ENCODE measurements around the gene FEV. TPM values are rescaled to one million over a fixed set of nuclear protein-coding genes. Genes with fewer than 3 reads are reported as not detected.

Gene FEV
- total RNA-seq, 1 donor from 2014 or later, result not detected

GRCh38 chr2:218970894-218971293 lies 14.1 kb downstream of the FEV start:
- no peaks in the 10 kb centered on the region for H3K27me3 ChIP-seq
- H3K4me1 ChIP-seq, result no peaks in the 10 kb centered on the region
- H3K9me3 ChIP-seq, result no peaks in the 10 kb centered on the region
- intact Hi-C loops (cut with DNase I), result no loop called here
- H3K36me3 ChIP-seq, result no peaks in the 10 kb centered on the region
- H3K27ac ChIP-seq, result no peak overlapping the region
- H3K4me3 ChIP-seq, result no peak overlapping the region
- no peak for TF ChIP-seq CTCF (IDR thresholded peaks at IDR 0.05)
- DNase-seq (ENCODE audit: low spot score in 2 of 2), result no peak

GRCh38 chr2:218964041-218964771 lies 20.8 kb downstream of the FEV start:
- intact Hi-C loops (cut with DNase I), result no loop called here
- H3K27ac ChIP-seq, result no peak overlapping the region
- no peaks in the 10 kb centered on the region for H3K36me3 ChIP-seq
- DNase-seq (ENCODE audit: low spot score in 2 of 2), result no peak
- no peak overlapping the region for H3K4me3 ChIP-seq
- H3K9me3 ChIP-seq, result no peaks in the 10 kb centered on the region
- no peak for TF ChIP-seq CTCF (IDR thresholded peaks at IDR 0.05)
- H3K4me1 ChIP-seq, result peaks cover 0 to 5% of the 10 kb centered on the region in 2 donors
- peaks cover 34% of the 10 kb centered on the region for H3K27me3 ChIP-seq

- intact Hi-C loops (cut with DNase I), result no loop called here
- no peak for TF ChIP-seq CTCF (IDR thresholded peaks at IDR 0.05)
- Histone ChIP-seq H3K4me3 (no peak overlapping the region), H3K27me3 (peaks cover 34% of the 10 kb centered on the region), H3K4me1 (peaks cover 0 to 5% of the 10 kb centered on the region in 2 donors), H3K36me3 (no peaks in the 10 kb centered on the region), H3K27ac (no peak overlapping the region), H3K9me3 (no peaks in the 10 kb centered on the region)
- no peak for DNase-seq (ENCODE audit: low spot score in 2 of 2)
These were observed 21.4 kb downstream of the FEV start for GRCh38 chr2:218963601-218964000.

GRCh38 chr2:218962859-218963492 lies 22.0 kb downstream of the FEV start:
- Histone ChIP-seq H3K9me3 (no peaks in the 10 kb centered on the region), H3K4me1 (peaks cover 0 to 5% of the 10 kb centered on the region in 2 donors), H3K36me3 (no peaks in the 10 kb centered on the region), H3K27ac (no peak overlapping the region), H3K4me3 (no peak overlapping the region), H3K27me3 (peaks cover 34% of the 10 kb centered on the region)
- intact Hi-C loops (cut with DNase I), result no loop called here
- no peak for TF ChIP-seq CTCF (IDR thresholded peaks at IDR 0.05)
- no peak for DNase-seq (ENCODE audit: low spot score in 2 of 2)

GRCh38 chr2:218961651-218962570 lies 23.1 kb downstream of the FEV start:
- H3K4me1 ChIP-seq, result peaks cover 0 to 5% of the 10 kb centered on the region in 2 donors
- H3K27ac ChIP-seq, result no peak overlapping the region
- intact Hi-C loops (cut with DNase I), result no loop called here
- no peak for TF ChIP-seq CTCF (IDR thresholded peaks at IDR 0.05)
- H3K27me3 ChIP-seq, result peaks cover 34% of the 10 kb centered on the region
- H3K9me3 ChIP-seq, result no peaks in the 10 kb centered on the region
- H3K36me3 ChIP-seq, result no peaks in the 10 kb centered on the region
- DNase-seq (ENCODE audit: low spot score in 2 of 2), result no peak
- H3K4me3 ChIP-seq, result no peak overlapping the region

Measured in ascending aorta (tissue), 2 donors.